ENCODE measurements around the gene TRPM3.

The TRPM3 gene

GRCh38 chr9:70588381-70588780 lies 533.0 kb downstream of the TRPM3 start:
- FAIRE-seq = no peak
- no peak for DNase-seq (ENCODE audit: low spot score)

DNA sequence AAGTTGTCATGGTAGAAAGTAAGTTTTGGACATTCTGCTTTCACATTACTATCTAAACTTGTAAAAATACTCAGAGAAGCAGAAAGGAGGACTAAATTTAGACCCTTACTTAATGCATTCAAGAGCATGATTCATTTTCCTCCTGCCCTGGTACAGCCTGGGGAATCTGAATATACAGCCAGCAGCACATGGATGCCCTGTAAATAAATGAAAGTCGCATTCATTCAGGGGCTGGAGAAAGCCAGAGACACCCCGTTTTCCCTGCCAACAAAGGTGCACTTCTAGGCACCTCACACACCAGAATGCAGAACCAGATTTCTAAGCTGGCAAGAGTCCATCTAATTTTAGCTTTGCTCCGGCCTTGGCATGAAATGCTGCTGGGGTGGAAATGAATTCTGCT lies 534.2 kb downstream of the TRPM3 start:
- no peak for FAIRE-seq

GRCh38 chr9:70586476-70586875 lies 534.9 kb downstream of the TRPM3 start:
- DNase-seq (ENCODE audit: low spot score) = no peak
- no peak for FAIRE-seq

More for the DNA sequence above, 534.2 kb downstream of the TRPM3 start:
- no peak for DNase-seq (ENCODE audit: low spot score)

DNA sequence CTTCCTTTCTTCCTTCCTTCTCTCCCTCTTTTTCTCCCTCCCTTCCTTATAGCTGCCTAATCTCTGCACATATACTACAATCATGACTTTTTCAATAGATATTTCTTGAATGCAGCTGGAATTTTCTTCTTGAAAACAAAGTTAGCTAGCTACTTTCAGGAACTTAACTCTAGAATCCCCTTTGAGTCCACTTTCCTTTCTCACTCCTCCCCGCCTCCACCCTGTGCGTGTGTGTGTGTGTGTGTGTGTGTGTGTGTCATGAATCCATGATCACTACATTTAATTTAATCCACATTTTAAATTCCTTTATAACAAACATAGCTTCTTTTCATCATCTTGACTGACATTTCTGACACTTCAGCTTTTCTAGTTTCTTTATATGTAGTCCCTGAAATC lies 539.5 kb downstream of the TRPM3 start:
- no peak for DNase-seq (ENCODE audit: low spot score)
- FAIRE-seq = no peak

- FAIRE-seq = no peak
- no peak for DNase-seq (ENCODE audit: low spot score)
These were observed 540.0 kb downstream of the TRPM3 start for GRCh38 chr9:70581214-70581954.

DNA sequence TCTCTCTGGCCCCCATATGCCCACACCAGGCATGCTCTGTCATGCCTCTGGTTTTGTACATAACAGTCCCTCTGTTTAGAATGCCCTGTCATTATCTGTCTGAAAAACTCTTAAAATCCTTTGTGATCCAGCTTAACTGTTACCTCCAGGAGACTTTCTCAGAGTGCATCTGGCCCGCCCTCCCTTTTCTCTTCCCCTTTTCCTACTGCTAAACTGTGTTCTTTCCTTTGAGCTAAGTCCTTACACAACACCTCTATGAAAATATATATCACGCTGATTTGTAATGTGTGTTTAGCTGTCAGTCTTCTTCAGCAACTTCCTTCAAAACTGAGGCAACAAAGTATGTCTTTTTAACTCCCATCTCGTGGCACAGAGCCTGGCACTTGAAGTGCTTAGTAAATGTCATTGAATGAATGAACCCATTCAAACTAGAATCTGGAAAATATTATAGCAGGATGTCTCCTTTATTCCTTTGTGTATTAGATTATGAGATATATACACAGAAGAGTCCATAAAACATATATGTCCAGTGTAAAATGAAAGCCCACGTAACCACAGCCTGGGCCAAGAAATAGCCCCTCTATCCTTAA lies 540.7 kb downstream of the TRPM3 start:
- DNase-seq (ENCODE audit: low spot score) (no peak), FAIRE-seq (no peak)

DNA sequence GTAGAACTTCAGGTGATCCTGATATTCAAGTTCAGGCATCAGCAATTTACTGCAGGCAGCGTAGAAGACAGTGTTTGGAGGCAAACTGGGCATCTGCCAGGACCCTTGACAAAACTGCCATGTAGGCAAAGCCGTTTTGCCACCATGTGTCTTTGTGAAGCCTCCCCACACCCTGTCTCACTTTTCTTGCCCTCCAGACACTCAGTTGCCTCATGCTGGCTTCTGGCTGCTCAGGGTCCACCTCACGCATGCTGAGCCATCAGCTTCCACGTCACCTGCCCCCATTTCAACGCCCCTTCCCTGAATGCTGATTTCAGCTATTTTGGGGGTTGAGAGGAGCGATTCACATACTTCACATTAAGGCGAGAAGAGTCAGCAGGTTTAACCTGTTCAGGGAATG lies 541.7 kb downstream of the TRPM3 start:
- no peak for FAIRE-seq

DNA sequence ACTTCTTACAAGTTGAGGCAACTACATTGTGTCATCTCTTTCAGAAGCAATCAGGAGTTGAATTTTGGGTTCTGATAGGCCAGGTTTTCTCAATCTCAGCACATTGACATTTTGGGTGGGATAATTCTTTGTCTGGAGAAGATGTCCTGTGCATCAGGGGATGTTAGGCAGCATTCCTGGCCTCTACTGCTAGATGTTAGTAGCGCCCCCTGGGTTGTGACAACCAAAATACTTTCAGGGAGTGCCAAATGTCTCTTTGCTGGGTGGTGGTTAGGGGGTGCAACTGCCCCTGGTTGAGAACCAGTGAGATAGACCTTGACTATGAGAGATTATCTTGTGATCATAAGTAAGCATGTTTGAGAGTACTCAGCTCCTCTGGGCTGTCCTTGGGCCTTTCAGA lies 542.7 kb downstream of the TRPM3 start:
- DNase-seq (ENCODE audit: low spot score) (no peak), FAIRE-seq (no peak)

More for the DNA sequence above, 541.7 kb downstream of the TRPM3 start:
- DNase-seq (ENCODE audit: low spot score) = no peak

GRCh38 chr9:70577671-70578070 lies 543.8 kb downstream of the TRPM3 start:
- no peak for FAIRE-seq

DNA sequence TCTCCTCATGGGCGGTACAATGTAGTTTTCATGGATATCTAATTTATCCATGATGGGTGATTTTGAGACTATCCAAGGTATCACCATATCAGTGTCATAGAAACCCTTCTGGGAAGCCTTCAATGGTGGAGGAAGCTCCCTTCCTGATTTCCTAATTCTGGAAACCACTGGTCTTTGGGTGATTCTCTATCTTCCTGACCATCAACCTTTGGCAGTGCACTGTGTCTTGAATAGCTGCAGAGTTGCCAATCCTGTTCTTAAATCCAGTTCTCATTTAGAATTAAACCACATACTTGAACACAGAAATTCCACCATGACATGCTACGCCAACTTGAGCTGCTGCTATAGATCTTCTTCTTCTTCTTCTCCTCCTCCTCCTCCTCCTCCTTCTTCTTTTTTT lies 545.3 kb downstream of the TRPM3 start:
- DNase-seq (ENCODE audit: low spot score) (no peak), FAIRE-seq (no peak)

More at GRCh38 chr9:70577671-70578070, 543.8 kb downstream of the TRPM3 start:
- no peak for DNase-seq (ENCODE audit: low spot score)

DNA sequence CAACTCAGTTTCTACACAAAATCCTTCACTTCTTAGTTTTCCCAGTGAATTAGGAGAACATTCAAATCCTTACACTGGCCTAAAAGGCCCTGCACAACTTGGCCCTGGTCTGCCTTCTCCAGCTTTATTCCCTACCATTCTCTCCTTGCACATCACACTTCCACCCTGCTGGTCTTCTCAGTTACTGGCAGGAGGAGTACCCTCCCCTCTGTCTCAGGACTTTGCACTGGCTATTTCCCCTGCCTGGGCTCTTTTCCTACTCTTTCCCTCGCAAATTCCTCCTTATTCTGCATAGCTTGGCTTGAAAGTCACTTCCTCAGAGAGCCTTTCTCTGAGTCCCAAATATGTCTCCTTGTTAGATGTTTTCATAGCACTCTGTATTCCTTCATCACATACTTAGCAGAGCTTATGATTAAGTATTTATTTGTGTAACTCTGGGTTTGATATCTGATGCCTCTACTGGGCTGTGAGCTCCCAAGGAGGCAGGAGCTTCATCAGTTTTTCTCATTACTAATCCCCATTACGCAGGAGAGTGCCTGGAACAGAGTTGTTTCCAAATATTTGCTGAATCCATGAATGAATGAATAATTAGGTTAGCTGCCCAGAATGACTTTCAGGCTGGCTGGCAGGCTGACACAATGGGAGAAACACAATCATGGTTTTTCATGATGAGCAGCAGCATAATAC lies 547.1 kb downstream of the TRPM3 start:
- FAIRE-seq (no peak), DNase-seq (ENCODE audit: low spot score) (no peak)

DNA sequence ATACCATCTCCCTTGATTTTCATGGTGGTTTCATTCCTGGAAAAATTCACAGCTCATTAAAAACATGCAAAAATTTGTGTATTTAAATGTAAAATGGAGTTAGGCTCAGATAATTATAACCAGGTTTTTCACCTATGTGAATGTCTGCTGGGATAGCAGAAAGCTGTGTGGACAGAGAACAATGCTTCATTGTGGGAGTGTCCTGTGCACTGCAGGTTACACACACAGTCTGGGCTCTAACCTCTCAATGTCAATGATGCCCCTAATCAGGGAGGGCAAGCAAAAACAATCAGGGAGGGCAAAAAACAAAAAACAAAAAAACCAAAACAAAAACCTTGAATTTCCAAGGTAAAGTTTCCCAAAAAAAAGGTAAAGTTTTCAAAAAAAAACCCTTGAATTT lies 548.1 kb downstream of the TRPM3 start:
- DNase-seq (ENCODE audit: low spot score) (no peak), FAIRE-seq (no peak)

- no peak for DNase-seq (ENCODE audit: low spot score)
- FAIRE-seq = no peak
These were observed 550.2 kb downstream of the TRPM3 start for GRCh38 chr9:70571258-70571657.

GRCh38 chr9:70569791-70570190 lies 551.6 kb downstream of the TRPM3 start:
- no peak for DNase-seq (ENCODE audit: low spot score)
- no peak for FAIRE-seq

DNA sequence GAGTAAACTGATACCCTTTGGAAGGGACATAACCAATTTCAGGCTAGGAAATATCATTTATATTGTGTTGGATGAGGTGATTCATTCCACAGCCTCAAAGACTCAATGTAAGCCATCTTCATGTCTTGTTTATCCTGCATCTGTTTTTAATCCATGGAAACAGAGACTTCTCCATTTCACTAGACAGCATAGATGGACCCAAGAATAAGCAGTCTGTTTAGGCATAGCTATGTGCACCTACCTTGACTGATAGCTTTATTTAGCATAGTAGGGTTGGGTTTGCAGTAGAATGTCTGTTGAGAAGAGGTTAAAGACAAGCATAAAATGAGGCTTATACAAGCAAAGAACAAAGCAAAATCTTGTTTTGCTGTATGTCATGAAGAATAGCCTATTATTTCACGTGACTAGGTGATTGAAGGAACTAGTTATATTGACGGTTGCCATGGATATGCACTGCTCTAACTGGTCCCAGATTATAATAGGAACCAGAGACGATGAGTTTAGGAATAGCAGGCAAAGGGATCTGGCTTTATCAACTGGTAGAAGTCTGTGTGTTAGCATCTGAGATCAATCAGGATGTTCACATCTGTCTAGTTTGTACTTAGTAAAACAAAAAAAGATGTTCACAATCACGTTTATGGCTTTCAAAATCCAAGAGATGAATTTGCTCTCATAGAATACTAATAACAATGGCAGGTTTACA lies 552.2 kb downstream of the TRPM3 start:
- FAIRE-seq (no peak), DNase-seq (ENCODE audit: low spot score) (no peak)

- FAIRE-seq (no peak), DNase-seq (ENCODE audit: low spot score) (no peak)
These were observed 553.9 kb downstream of the TRPM3 start for GRCh38 chr9:70567511-70567910.

GRCh38 chr9:70566751-70567150 lies 554.7 kb downstream of the TRPM3 start:
- DNase-seq (ENCODE audit: low spot score) (no peak), FAIRE-seq (no peak)

GRCh38 chr9:70566066-70566465 lies 555.4 kb downstream of the TRPM3 start:
- FAIRE-seq (no peak), DNase-seq (ENCODE audit: low spot score) (no peak)

- DNase-seq (ENCODE audit: low spot score) = no peak
- FAIRE-seq = no peak
These were observed 556.7 kb downstream of the TRPM3 start for GRCh38 chr9:70564468-70565335.

GRCh38 chr9:70563431-70564204 lies 557.8 kb downstream of the TRPM3 start:
- FAIRE-seq (no peak), DNase-seq (ENCODE audit: low spot score) (no peak)

All from RCC 7860 (cell line).